Suprapubic skin (tissue), 3 donors: ENCODE data around the gene PTPRD.

ENCODE experiments used
- CTCF ChIP-seq, 2 donors: fragments of 200-600 bp in 1 of 2; fragments of 450-650 bp in 1 of 2; sonication (generic) in 1 of 2; IDR thresholded peaks; one replicate each; pipeline ENCODE4 v1.5.1; 2016 to 2019; ENCODE audit warnings: antibody characterized with exemption in 2 of 2, mild to moderate bottlenecking in 1 of 2, moderate library complexity in 1 of 2
- POLR2A ChIP-seq, 2 donors: fragments of 450-650 bp; IDR thresholded peaks; one replicate each; pipeline ENCODE4 v1.6.1; 2017; ENCODE audit warnings: antibody characterized with exemption in 2 of 2, mild to moderate bottlenecking in 2 of 2, moderate library complexity in 2 of 2

- TF ChIP-seq CTCF (IDR thresholded peaks at IDR 0.05) = no peak
- TF ChIP-seq POLR2A (IDR thresholded peaks at IDR 0.05) = no peak
Measured at GRCh38 chr9:8680157-8680556, 1932.6 kb downstream of the PTPRD start.
